Skin of body (tissue), 2 donors: ENCODE results near the gene SLIT2. TPM values are rescaled to one million over a fixed set of nuclear protein-coding genes. Genes with fewer than 3 reads are reported as not detected.

Experiments used
- DNase-seq: peaks from one replicate; lab custom pipeline; 2025; lab: John Stamatoyannopoulos, UW
- total RNA-seq: library from RNA; depleted of rRNA; stranded (reverse); fragments of >200 nt; gene quantifications from one replicate; pipeline ENCODE4 v1.2.3, GENCODE V29; 2014

SLIT2 gene
- total RNA-seq, 1 donor from 2014 or later: 40.4 TPM

DNA sequence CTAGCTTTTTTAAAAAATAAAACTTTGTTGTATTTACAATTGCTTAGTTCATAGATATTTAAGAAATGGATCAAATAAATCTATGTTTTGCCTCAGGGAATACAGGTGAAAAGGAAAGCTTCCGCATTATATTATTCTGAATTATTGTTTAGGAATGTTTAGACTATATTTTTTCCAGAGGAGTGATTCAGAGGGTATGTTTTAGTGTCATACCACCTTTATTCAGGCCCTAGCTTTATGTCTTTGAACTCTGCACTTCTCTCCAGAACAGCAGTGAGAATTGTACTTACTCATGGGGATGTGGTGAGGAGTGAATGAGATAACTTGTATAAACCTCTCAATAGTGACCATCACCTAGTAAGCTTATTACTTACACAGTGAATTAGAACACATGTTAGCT, 14.0 kb downstream of the SLIT2 start:
- DNase-seq: no peak

DNA sequence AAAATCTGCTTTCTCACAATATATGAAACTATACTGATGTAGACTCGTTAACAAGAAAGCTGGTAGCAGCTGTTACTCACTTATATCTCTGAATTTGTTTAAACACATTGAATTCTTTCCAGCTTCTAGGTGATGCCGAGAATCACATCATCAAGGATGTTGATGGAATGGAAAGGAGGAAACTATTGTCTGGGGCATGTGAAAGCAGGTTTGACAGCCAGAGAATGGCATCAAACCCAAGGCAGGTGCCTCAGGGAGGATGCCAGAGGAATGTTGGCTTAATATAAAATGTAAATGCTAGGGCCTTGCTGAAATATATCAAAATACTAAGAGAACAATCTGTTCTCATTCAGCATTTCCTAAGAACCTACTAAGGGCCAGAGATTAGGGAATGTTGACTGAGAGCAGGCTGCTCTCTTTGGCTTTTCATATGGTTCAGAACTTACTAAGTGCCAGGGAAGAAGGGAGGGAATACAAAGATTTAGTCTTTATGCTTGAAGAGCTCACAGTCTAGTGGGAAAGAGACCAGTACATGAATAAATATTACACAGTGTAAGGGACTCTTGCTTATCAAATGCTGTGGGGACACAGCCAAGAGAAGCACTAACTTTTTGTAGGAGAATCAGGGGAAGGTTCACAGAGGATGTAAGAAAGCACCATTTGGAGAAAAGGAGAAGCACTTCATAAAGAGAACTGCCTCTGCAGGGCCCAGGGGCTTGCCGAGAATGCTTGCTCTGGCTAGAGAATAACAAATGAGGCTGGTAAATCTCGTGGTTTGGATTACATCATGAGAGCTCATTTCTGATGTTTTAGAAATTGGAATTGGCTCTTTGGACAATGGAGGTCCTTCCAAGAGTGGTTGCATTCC, 14.7 kb downstream of the SLIT2 start:
- no peak for DNase-seq

DNA sequence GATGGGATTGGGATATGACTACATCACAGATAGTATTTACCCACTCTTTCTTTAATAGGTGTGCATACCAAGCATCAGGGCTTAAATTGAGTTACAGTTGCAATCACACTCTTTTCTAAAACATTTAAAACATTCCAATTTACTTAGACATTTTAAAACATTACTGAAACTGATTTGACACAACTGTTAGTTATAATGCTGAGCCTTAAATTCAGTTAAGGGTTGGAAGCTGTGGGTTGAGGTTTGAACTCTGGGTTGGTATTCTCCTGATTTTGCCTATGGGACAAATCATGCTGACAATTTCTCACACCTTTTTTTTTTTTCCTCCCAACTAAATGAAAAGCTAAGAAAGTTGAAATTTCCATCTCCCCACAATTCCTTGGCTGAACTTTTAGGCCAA, 16.3 kb downstream of the SLIT2 start:
- DNase-seq: no peak

DNA sequence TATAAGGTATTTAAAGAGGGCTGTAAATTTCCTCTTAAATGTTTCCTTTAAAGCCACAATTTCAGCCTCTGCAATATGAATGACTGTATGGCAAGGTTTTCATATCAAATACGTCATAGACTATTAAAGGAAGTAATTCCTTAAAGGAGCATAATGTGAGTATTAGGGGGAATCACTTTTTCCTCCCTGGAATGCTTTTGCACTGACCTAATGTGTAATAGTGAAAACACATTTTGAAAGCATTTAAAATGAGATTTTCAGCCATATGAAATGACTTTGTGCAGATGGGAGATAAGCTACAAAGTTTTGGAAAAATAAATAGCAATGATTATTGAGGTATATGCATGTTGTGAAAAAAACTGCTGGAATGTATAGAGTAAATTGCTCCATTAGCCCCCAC, 17.6 kb downstream of the SLIT2 start:
- peak; percentile 21 for DNase-seq

DNA sequence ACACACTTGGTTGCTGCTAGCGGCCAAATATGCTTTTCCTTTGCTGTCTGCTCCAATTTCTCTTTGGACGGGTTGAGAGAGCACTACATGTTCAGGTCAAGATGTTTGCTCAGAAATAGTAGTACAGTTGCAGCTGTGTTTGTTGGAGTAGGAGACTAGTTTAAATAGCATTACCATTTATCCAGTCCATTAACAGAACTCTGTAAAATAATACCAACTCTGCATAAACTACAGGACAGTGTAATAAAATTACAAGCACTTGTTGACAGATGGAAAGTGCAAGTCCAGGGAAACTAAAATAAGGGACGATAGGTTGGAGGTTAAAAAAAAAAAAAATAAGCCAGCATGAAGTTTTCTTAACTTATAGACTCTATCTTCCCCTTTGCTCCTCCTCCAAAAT, 20.2 kb downstream of the SLIT2 start:
- DNase-seq: no peak

DNA sequence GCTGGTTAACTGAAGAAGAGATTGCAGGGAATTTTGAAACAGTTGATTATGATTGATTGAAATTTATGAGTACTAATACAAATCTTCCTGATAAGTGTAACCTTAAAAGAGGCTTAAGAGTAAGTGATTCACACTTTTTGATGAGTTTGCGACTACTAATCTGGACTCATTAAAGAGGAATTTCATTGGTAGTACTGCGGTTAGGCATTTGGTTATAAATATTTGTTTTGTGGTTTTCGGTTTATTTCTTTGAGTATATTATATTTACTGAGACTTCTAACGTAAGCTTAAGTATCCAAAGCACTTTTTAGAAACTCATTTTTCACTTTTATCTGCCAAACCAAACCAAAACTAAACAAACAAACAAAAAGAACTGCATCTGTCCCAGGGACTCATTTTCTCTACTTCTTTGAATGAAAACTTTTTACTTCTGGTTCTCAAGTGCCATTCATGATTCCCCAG, 20.7 kb downstream of the SLIT2 start:
- no peak for DNase-seq

DNA sequence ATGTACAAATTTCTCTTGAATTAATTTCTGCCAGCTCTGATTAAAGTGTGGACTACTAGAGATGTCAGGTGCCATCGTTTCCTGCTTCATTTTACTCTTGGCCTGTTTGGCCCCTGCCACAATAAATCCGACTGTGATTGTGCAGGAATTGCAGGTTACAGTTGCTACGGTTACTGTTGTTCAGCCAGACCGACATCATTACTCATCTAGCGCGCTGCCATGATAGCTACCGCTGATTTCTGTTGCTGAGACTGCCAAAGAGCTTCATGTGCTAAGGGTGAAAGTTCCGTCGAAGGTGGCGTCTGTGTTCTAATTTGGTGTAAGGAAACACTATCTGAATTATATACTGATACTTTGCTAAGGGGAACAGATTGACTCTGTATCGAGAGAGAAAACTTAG, 22.1 kb downstream of the SLIT2 start:
- DNase-seq: no peak

DNA sequence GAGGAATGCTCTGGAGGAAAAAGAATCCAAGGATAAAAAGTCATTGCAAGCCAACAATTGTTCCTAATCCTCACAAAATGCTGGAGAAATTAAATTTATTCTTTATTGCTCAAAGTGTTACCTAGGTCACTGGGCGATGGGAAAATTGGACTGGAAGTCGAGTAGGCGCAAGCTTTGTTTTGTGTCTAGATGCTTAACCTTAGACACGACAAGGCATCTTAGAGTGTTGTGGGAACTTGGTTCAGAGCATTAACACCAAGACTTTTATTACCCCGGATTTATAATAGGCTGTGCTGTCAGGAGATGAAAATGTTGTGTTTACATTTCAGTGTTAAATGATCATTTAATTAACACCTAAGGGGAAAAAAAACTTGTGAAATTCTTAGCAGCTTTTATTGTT, 25.1 kb downstream of the SLIT2 start:
- no peak for DNase-seq

DNA sequence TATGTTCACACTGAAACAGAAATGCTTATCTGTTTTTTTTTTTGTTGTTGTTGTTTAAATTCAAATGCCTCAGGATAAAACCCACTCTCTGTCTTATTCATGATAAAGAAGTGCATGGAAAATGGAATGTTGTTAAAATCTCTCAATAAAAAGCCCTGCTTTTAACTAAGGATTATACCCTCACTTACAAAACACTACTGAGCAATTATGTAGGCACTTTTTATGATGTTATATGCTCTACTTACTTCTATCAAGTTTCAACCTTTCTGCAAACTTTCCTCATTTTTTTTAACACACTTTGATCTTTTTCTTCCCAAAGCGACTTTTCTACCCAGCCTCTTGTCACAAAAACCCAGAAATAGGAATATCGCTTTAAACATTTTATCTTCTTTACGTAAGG, 26.5 kb downstream of the SLIT2 start:
- no peak for DNase-seq

DNA sequence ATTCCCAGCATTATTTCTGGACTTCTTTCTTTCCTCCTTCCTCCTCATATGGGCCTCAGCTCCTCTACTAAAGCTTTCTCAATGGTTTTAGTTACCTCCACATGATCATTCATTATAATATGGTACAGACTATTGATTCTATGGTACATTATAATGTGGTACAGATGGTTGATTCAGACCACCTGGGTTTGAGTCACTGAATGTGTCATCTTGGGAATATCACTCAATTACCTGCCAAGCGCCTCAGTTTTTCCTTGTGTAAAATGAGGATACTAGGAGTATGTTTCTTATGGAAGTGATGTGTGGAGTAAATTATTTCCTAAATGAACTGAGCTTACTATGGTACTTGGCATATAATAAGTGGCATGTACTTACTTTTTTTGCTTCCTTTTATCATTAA, 27.7 kb downstream of the SLIT2 start:
- no peak for DNase-seq

DNA sequence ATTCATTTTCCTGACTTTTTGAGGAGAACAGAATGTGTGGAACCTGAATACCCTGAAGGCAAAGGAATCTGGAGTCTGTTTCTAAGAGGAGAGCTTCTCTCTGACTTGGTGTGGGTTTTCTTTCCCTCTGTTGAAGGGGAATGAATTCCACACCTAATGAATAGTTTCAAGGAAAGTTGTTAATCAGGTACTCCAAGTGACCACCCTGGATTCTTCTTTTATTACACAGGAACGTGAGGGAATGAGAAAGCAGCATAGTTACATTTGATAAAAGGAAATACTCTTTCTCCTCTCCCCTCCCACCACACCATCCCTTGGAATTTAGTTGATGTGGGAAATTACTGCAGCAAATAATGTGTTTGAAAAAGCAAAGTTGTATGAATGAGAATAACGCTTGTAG, 29.7 kb downstream of the SLIT2 start:
- DNase-seq: no peak

DNA sequence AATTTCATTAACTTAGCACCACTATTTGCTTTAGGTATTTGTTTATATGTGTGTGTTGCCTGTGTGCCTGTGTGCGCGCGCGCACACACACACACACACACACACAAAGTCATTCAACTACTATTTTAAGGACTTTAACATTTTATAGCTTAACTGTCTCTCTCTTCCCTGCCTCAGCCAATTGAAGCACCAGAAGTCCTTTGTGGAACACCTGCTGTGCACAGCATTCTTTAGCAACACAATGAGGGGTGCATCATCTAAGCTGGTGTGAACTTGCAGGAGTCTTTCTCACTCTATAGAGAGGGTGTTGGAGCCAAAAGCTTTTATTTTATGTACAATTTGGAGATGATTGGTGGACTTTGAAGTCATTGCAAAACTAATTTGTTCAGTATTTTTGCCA, 31.3 kb downstream of the SLIT2 start:
- no peak for DNase-seq

DNA sequence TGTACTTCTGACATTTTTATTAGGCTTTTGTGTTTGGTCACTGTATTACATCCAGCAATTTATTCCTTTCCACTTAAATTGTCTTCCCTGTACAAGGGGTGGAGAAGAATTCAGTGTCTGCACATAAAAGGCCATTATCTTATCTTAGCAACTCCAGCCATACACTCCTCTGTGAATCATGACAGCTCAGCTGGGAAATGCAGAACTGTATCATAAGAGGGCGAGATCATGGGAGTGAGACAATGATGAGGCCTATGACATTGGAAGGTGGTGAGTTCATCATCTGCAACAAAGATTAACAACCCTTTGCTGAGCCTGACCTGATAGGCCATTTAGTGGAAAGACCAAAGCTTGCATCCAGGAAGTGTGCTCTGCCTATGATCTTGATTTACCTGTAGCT, 33.3 kb downstream of the SLIT2 start:
- no peak for DNase-seq

DNA sequence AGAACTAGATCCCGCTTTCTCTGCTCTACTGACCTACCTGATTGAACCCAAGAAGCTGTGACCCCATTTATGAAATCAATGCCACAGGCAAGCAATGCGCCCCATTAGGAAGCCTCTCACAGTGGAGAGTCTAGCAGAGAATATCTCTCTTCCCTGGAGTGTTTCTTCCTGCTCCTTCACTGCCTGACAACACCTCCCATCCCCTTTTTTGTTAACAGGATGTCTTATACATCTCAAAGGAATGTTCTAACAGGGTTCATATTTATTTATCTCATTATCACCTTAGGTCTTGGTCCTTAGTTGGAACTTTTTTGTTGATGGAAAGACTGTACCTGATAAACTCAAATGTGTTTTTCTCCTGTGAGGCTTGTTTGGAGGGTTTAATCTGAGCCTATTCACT, 35.5 kb downstream of the SLIT2 start:
- no peak for DNase-seq

DNA sequence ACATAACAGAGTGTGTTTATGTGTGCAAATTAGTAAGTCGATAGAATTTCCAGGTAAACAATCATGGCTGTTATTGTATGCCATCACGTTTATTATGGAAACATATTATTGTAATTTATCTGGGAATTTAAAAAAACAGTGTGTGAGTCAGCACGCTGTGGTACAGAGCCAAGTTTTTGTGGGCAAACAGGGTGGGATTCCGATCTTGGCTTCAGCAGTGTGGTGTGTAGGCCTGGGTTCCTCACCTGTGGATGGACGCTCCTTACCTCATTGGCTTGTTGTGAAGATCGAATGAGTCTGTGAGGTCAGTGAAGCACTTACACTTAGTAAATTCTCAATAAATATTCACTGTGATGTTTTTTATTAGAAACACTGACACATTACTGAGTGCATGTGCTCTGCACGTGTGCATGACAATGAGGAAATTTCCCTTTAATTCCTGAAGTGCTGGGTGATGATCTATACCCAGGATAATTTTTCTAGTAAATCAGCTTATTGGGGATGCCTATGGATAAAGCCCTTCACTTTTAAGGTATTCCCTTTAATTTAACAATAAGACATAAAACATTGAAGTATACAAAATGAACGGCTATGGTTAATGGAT, 36.4 kb downstream of the SLIT2 start:
- peak; percentile 33 for DNase-seq

DNA sequence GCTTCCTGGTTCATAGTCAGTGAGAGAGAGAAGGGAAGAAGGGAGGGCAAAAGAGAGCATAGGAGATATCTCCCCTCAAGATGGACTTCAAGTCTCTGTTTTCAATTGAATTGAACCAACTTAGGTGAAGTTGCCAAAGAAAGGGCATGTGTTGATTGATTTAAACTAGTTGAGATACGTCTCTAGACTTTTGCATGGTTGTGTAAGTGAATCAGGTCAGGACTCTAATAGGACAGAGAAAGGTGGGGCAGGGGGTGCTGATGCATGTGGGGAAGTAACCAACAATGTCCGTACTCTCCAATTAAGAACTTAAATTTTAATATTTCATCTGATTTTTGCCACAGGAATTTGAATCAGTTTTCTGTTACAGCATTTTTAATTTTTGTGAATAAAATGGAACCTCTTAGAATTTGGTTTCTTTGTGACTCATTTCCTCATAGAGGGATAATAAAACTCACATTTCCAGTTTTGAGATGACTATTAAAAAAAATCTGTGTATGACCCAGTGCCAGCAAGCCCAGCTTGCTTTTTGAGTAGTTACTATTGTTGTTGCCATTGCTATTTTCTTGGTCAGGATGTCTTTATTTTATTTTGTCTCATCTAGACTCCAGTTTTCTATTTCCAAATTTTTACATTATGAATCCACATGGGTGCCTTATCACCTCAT, 37.3 kb downstream of the SLIT2 start:
- DNase-seq: no peak

DNA sequence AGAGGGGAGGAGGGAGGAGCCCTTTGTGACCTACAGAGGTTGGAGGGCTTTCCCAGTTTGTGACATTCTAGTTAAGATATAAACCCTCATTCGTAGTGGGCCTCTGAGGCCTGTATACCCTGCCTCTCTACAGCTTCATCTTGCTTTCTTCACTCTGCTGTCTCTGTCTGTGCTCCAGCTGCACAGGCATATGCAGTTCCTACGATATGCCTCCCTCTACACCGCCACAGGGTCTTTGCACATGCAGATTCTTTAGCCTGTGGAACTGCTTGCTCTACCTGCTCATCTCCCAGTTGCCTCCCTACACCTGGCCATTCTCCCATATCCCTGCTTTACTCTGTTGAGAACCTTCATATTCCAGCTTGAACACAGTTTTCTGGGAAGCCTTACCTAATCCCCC, 38.1 kb downstream of the SLIT2 start:
- DNase-seq: no peak

DNA sequence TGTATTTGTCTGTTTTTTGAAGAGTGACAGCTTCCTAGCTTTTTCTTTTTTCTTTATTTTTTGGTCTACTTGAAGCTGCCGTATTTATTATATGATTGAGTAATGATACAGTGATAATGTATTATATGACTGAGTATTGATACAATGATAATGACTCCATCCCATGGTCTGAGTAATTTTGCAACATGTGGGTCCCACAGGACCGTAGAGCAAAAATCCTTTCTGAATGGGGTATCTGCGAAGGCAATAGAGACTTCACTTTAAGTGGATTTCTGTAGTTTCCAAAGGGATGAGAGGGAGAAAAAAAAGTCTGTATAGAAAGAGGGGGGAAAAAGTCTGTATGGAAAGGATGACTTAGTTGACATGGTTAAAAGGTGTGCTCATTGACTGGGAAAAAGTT, 41.0 kb downstream of the SLIT2 start:
- DNase-seq: no peak

DNA sequence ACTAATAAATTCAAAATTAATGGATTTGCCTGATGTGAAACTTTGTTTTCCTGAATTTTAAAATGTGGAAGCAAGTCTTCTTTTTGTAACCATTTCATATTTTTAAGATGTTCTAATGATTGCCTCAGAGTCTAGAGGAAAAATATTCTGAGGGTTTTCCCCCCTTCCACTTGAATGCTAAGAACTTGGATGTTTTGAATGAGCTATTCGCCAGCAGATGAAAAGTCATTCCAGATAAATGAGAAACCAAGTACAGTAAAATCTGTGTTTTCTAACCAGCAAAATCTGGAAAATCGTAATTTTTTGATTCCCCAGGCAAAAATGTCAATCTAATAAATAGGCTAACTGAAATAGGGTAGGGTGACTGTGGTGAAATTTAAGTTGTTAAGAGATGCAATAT, 45.6 kb downstream of the SLIT2 start:
- DNase-seq: peak; percentile 71

DNA sequence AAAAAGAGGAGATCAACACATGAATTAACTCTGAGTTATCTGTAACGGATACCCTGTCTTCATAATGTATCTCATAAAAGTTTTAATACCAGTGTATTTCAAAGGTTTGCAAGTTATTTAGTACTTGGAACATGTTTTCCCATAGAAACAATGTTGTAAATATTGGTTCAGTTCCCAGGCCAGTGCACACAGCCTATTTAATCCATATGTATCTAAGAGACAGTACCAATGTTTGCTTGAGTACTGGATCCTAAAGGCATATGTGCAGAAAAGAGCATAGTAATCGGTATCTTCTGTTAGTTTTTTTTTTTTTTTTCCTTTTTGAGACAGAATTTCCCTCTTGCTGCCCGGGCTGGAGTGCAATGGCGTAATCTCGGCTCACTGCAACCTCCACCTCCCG, 46.1 kb downstream of the SLIT2 start:
- DNase-seq: peak; percentile 83

DNA sequence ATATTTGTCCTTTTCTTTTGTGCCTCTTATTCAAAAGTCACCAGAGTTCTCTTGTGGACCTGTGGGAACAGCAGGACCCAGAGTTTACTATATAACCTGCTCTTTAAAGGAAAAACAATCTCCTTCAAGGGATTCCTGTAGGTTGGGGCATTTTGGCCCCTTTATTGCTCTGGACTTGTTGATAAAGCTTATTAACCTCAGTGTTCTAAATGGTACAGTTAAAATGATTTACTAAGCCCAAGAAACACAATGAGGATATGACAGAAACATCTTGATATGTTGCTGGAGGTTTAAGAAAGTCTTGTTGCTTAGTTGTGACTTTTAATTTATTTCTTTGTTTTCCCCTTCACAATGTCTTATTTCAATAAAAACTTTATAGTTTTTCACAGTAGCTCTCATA, 46.8 kb downstream of the SLIT2 start:
- no peak for DNase-seq

DNA sequence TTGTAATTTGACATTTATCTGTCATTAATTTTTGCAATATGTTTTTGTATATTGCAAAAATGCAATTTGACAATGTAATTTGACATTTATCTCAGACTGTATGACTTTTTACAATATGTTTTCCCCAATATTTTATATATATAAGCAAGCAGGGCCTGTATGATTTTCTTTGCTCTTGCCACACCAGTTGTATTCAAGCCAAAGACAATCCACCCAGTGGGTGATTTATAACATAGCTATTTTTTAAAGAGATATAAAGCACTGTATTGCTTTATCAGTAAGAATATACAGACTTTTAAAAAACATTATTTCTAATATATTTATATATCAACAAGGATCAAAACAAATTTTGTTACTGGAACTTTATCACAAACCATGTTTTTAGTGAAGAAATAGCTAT, 47.3 kb downstream of the SLIT2 start:
- DNase-seq: no peak

DNA sequence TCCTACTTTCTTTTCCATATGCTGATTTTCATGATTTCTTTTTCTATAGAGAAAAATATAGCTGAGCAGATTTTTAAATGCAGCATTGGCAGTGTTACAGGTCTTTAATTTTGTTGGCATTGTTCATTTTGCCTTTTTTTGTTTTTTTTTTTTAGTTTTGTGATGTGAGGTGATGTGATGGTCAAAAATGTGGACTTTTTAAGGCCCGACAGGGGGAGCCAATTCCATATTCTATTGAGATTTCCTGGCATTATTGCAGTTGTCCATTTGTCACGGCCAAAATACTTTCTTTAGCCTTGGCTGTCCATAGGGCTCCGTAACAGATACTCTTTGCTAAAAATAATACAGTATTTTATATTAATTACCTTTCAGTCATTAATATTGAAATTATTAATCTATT, 47.8 kb downstream of the SLIT2 start:
- no peak for DNase-seq
